HL-60/S4 treated with phorbol 12-myristate 13-acetate at 8.2 ng/mL for 4 days and 3 days (cell line): ENCODE data around the gene SH3BGRL2.
"Not testable (repeated sequence)": the region's sequence is repeated elsewhere in the genome, so short reads cannot be mapped to it uniquely, and the experiment has no call there.

Experiments used
- in situ Hi-C: fragments of 300-500 bp; cut with MboI; formaldehyde crosslinking; loops from 2 replicates; pipeline ENCODE4 v1.15.0; 2022; ENCODE audit warnings: low sequenced_read_pairs

The SH3BGRL2 gene

GRCh38 chr6:79734374-79734773 is 103.2 kb downstream of the SH3BGRL2 start:
- in situ Hi-C loops, result no loop called here

GRCh38 chr6:79735183-79735582 is 104.1 kb downstream of the SH3BGRL2 start:
- in situ Hi-C loops, result no loop called here

GRCh38 chr6:79737172-79737571 is 106.0 kb downstream of the SH3BGRL2 start:
- in situ Hi-C loops, result no loop called here

- in situ Hi-C loops, result no loop called here
Measured at GRCh38 chr6:79742030-79742429, 110.9 kb downstream of the SH3BGRL2 start.

- in situ Hi-C loops, result not testable (repeated sequence)
Measured at GRCh38 chr6:79745282-79745681, 114.2 kb downstream of the SH3BGRL2 start.

- in situ Hi-C loops, result not testable (repeated sequence)
Measured at GRCh38 chr6:79746325-79746724, 115.2 kb downstream of the SH3BGRL2 start.

- in situ Hi-C loops, result no loop called here
Measured at GRCh38 chr6:79750806-79751205, 119.7 kb downstream of the SH3BGRL2 start.
